Epidermal melanocyte (primary cell): ENCODE results near the gene GUCY1A1.

Experiments used
- DNase-seq: peaks from one replicate; pipeline ENCODE4 v3.0.0; 2011; ENCODE audit warnings: low spot score; ENCODE audit not compliant: insufficient read length

Gene GUCY1A1

DNA sequence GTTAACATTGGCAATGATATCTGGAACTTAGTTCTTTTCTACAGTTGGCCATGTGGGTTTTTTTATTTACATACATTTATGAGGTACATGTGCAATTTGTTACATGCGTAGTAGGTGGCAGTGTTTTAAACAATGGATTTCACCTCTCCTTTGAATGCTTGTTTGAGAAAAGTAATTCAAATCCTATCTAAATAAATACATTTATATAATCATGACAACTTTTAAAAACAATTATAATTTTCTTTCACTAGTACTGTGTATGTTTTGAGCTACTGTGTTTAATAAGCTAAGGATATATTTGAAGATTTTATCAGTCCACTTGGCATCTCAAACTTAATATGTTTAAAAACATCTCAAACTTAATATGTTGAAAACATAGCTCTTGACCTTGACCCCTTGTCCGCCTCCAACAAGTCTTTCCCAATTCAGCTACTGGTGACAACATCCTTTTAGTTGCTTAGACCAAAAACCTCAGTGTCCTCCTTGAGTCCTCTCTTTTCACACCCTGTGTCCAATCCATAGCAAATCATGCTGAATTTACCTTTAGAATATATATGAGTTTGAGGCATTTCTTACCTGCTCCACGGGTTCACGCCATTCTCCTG lies 106.7 kb downstream of the GUCY1A1 start:
- DNase-seq = no peak

GRCh38 chr4:155774033-155774432 lies 107.4 kb downstream of the GUCY1A1 start:
- DNase-seq = no peak

- no peak for DNase-seq
Observed at GRCh38 chr4:155777971-155778735, 111.5 kb downstream of the GUCY1A1 start.

DNA sequence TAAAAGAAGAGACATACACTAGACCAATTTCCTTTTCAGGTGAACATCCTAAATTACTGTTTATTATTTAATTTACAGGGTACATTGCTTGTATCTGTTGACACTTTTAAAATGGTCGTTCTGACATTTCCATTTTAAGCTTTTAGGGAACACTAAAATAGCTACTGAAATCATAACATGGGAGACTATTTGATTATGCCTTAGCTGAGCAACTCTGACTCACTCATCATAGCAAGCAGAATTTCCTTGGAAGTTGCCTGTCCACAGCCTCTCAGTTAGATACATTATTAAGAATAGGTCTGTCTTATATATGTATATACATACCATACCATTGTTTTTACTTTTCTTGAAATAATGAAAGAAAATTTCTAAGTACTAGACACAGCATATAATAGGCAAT lies 114.1 kb downstream of the GUCY1A1 start:
- no peak for DNase-seq

- no peak for DNase-seq
Observed at GRCh38 chr4:155781249-155781831, 114.7 kb downstream of the GUCY1A1 start.
